Kasumi-1 (cell line): ENCODE results near the gene GLT1D1.

ENCODE experiments used
- DNase-seq, 2 experiments: peaks; one replicate each; lab custom pipeline; 2025; lab: John Stamatoyannopoulos, UW

The GLT1D1 gene

GRCh38 chr12:128966203-128966810 lies 113.0 kb downstream of the GLT1D1 start:
- no peak for DNase-seq

GRCh38 chr12:128968668-128969067 lies 115.4 kb downstream of the GLT1D1 start:
- no peak for DNase-seq

GRCh38 chr12:128969480-128970055 lies 116.3 kb downstream of the GLT1D1 start:
- DNase-seq = no peak

- no peak for DNase-seq
Measured at GRCh38 chr12:128970110-128970509, 116.8 kb downstream of the GLT1D1 start.

- DNase-seq = no peak
Measured at GRCh38 chr12:128970941-128971340, 117.7 kb downstream of the GLT1D1 start.

- DNase-seq = no peak
Measured at GRCh38 chr12:128971802-128972201, 118.5 kb downstream of the GLT1D1 start.

GRCh38 chr12:128973883-128974681 lies 120.8 kb downstream of the GLT1D1 start:
- no peak for DNase-seq

- no peak for DNase-seq
Measured at GRCh38 chr12:128974881-128975280, 121.6 kb downstream of the GLT1D1 start.

- DNase-seq = no peak
Measured at GRCh38 chr12:128976120-128976738, 123.0 kb downstream of the GLT1D1 start.

- no peak for DNase-seq
Measured at GRCh38 chr12:128977441-128977840, 124.2 kb downstream of the GLT1D1 start.

GRCh38 chr12:128978067-128978466 lies 124.8 kb downstream of the GLT1D1 start:
- no peak for DNase-seq

GRCh38 chr12:128980623-128981022 lies 127.3 kb downstream of the GLT1D1 start:
- no peak for DNase-seq

GRCh38 chr12:128981971-128982533 lies 128.8 kb downstream of the GLT1D1 start:
- DNase-seq = no peak

- DNase-seq = no peak
Measured at GRCh38 chr12:128982933-128983332, 129.7 kb downstream of the GLT1D1 start.

- DNase-seq = no peak
Measured at GRCh38 chr12:128983371-128983770, 130.1 kb downstream of the GLT1D1 start.

GRCh38 chr12:128986957-128987356 lies 133.7 kb downstream of the GLT1D1 start:
- DNase-seq = no peak

GRCh38 chr12:128989287-128989686 lies 136.0 kb downstream of the GLT1D1 start:
- DNase-seq = no peak

- DNase-seq = no peak
Measured at GRCh38 chr12:128991716-128992115, 138.4 kb downstream of the GLT1D1 start.

- no peak for DNase-seq
Measured at GRCh38 chr12:128992116-128992515, 138.8 kb downstream of the GLT1D1 start.

GRCh38 chr12:128992550-128992949 lies 139.3 kb downstream of the GLT1D1 start:
- DNase-seq = no peak

- DNase-seq = no peak
Measured at GRCh38 chr12:128994856-128995255, 141.6 kb downstream of the GLT1D1 start.

GRCh38 chr12:128995619-128996018 lies 142.3 kb downstream of the GLT1D1 start:
- DNase-seq = no peak
